ENCODE data around the gene CSTF2T.

CSTF2T gene

DNA sequence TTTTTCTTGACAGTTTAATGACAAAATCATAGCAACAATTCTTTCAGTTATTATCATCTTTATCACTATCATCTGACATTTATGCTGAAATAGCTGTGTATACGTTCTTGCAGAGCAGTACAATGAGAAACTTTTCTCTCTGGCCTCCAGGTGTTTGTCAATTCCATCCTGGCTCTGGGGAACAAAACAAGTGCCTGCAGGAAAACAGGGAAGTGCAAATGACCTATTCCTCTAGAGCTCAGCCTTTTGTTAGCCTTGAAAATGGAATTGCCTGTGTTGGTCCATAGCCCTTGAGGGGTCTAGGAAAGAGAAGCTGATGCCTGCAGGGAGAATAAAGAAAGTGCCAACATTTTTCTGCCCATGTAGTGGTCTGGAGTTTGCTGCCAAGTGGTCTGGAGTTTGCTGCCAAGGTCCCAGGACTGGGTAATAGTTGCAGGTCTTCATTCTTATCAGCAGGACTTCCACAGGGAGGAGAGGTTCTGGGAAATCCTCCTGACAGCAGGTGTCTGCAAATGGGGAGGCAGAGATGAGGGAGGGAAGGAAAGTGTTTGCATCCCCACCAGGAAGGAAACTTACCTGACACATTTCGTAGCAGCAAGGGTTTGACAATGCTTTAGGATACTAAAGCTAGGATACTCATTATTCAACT is 10.1 kb upstream of the CSTF2T start:
- no peaks in the 10 kb centered on the region for H3K4me1 ChIP-seq (ENCODE audit: control insufficient read depth, low read length)
- H3K36me3 ChIP-seq (ENCODE audit: control insufficient read depth, low read length): no peaks in the 10 kb centered on the region
- no peak overlapping the region for H3K4me2 ChIP-seq (ENCODE audit: low read length)
- H3K9me3 ChIP-seq (ENCODE audit: control insufficient read depth, insufficient read depth, low read length): no peaks in the 10 kb centered on the region
- H4K20me1 ChIP-seq (ENCODE audit: control insufficient read depth, insufficient read depth, low read depth, low read length): no peaks in the 10 kb centered on the region
- no peak overlapping the region for H3K4me3 ChIP-seq (ENCODE audit: low read length)
- no peak overlapping the region for H3K27ac ChIP-seq (ENCODE audit: low read depth, low read length)
- 0 out of 2 replicates have a peak, but pooled peaks cover 5% of the 10 kb centered on the region for H3K27me3 ChIP-seq (ENCODE audit: control insufficient read depth, low read length)
- H3F3A ChIP-seq (ENCODE audit: control insufficient read depth, insufficient read depth): no peaks in the 10 kb centered on the region
- no peaks in the 10 kb centered on the region for H3K9me2 ChIP-seq (replicated peaks; ENCODE audit: control insufficient read depth, low read length)
- TF ChIP-seq, protein P1, sequence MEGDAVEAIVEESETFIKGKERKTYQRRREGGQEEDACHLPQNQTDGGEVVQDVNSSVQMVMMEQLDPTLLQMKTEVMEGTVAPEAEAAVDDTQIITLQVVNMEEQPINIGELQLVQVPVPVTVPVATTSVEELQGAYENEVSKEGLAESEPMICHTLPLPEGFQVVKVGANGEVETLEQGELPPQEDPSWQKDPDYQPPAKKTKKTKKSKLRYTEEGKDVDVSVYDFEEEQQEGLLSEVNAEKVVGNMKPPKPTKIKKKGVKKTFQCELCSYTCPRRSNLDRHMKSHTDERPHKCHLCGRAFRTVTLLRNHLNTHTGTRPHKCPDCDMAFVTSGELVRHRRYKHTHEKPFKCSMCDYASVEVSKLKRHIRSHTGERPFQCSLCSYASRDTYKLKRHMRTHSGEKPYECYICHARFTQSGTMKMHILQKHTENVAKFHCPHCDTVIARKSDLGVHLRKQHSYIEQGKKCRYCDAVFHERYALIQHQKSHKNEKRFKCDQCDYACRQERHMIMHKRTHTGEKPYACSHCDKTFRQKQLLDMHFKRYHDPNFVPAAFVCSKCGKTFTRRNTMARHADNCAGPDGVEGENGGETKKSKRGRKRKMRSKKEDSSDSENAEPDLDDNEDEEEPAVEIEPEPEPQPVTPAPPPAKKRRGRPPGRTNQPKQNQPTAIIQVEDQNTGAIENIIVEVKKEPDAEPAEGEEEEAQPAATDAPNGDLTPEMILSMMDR (IDR thresholded peaks at IDR 0.05; ENCODE audit: low read depth, low read length, poor library complexity, severe bottlenecking): no peak
- no peak for TF ChIP-seq EZH2phosphoT487 (IDR thresholded peaks at IDR 0.05; ENCODE audit: borderline replicate concordance, low read length)
- H3K79me2 ChIP-seq (ENCODE audit: control insufficient read depth, low read length): no peaks in the 10 kb centered on the region

- no peak overlapping the region for H3K4me3 ChIP-seq (ENCODE audit: low read length)
- no peak overlapping the region for H3K4me2 ChIP-seq (ENCODE audit: low read length)
- no peak overlapping the region for H3K27ac ChIP-seq (ENCODE audit: low read depth, low read length)
- H3K9me3 ChIP-seq (ENCODE audit: control insufficient read depth, insufficient read depth, low read length): no peaks in the 10 kb centered on the region
- no peaks in the 10 kb centered on the region for H3F3A ChIP-seq (ENCODE audit: control insufficient read depth, insufficient read depth)
- H3K4me1 ChIP-seq (ENCODE audit: control insufficient read depth, low read length): no peaks in the 10 kb centered on the region
- no peaks in the 10 kb centered on the region for H3K9me2 ChIP-seq (replicated peaks; ENCODE audit: control insufficient read depth, low read length)
- H3K79me2 ChIP-seq (ENCODE audit: control insufficient read depth, low read length): no peaks in the 10 kb centered on the region
- 0 out of 2 replicates have a peak, but pooled peaks cover 5% of the 10 kb centered on the region for H3K27me3 ChIP-seq (ENCODE audit: control insufficient read depth, low read length)
- no peaks in the 10 kb centered on the region for H4K20me1 ChIP-seq (ENCODE audit: control insufficient read depth, insufficient read depth, low read depth, low read length)
- TF ChIP-seq, protein P1 (IDR thresholded peaks at IDR 0.05; ENCODE audit: low read depth, low read length, poor library complexity, severe bottlenecking): no peak
- TF ChIP-seq EZH2phosphoT487 (IDR thresholded peaks at IDR 0.05; ENCODE audit: borderline replicate concordance, low read length): no peak
- no peaks in the 10 kb centered on the region for H3K36me3 ChIP-seq (ENCODE audit: control insufficient read depth, low read length)
Observed at GRCh38 chr10:51708609-51709008, 9.2 kb upstream of the CSTF2T start.

DNA sequence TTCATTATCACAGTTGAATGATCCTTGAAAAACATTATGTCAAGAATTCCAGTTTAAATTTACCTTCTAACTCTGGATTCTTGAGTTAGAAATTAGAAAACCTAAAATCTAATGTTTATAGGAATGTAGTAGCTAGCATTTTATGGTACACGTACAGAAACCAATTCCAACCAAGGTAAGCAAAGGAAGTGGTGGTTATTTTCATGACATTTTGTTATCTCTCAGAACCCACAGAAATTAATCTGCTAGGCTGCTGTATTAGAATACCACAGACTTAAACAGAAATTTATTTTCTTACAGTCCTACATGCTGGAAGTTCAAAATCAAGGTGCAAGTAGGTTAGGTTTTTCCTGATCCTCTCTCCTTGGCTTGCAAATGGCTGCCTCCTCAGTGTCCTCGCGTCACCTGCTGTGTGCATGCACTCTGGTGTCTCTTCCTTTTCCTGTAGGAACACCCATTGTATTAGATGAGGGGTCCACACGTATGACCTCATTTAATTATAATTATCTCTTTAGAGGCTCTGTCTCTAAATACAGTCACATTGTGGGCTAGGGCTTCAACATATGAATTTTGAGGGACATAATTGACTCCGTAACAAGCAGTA is 8.5 kb upstream of the CSTF2T start:
- no peaks in the 10 kb centered on the region for H3K79me2 ChIP-seq (ENCODE audit: control insufficient read depth, low read length)
- no peak for TF ChIP-seq EZH2phosphoT487 (IDR thresholded peaks at IDR 0.05; ENCODE audit: borderline replicate concordance, low read length)
- TF ChIP-seq, protein P1 (IDR thresholded peaks at IDR 0.05; ENCODE audit: low read depth, low read length, poor library complexity, severe bottlenecking): no peak
- H3K27ac ChIP-seq (ENCODE audit: low read depth, low read length): no peak overlapping the region
- H3K9me2 ChIP-seq (replicated peaks; ENCODE audit: control insufficient read depth, low read length): no peaks in the 10 kb centered on the region
- H3K4me2 ChIP-seq (ENCODE audit: low read length): no peak overlapping the region
- no peaks in the 10 kb centered on the region for H3K4me1 ChIP-seq (ENCODE audit: control insufficient read depth, low read length)
- H3K27me3 ChIP-seq (ENCODE audit: control insufficient read depth, low read length): 0 out of 2 replicates have a peak, but pooled peaks cover 5% of the 10 kb centered on the region
- H3K4me3 ChIP-seq (ENCODE audit: low read length): no peak overlapping the region
- H3F3A ChIP-seq (ENCODE audit: control insufficient read depth, insufficient read depth): no peaks in the 10 kb centered on the region
- H3K9me3 ChIP-seq (ENCODE audit: control insufficient read depth, insufficient read depth, low read length): no peaks in the 10 kb centered on the region
- no peaks in the 10 kb centered on the region for H4K20me1 ChIP-seq (ENCODE audit: control insufficient read depth, insufficient read depth, low read depth, low read length)
- no peaks in the 10 kb centered on the region for H3K36me3 ChIP-seq (ENCODE audit: control insufficient read depth, low read length)

Data from DOHH2 (cell line).